AG08395 (cell line): ENCODE measurements around the gene UBE2E1.
"Not testable (repeated sequence)": the region's sequence is repeated elsewhere in the genome, so short reads cannot be mapped to it uniquely, and the experiment has no call there.

ENCODE experiments used
- DNase-seq: peaks from one replicate; pipeline ENCODE4 v3.0.0; 2012; ENCODE audit warnings: mixed read lengths, low spot score

UBE2E1 gene

GRCh38 chr3:23849462-23849861 lies 43.7 kb downstream of the UBE2E1 start:
- not testable (repeated sequence) for DNase-seq

GRCh38 chr3:23856286-23856685 lies 50.5 kb downstream of the UBE2E1 start:
- DNase-seq = no peak

- peak; percentile 49 for DNase-seq
Observed at GRCh38 chr3:23859012-23859743, 53.4 kb downstream of the UBE2E1 start.

- no peak for DNase-seq
Observed at GRCh38 chr3:23859839-23860382, 54.2 kb downstream of the UBE2E1 start.

- no peak for DNase-seq
Observed at GRCh38 chr3:23861689-23862088, 55.9 kb downstream of the UBE2E1 start.

- DNase-seq = no peak
Observed at GRCh38 chr3:23863060-23863459, 57.3 kb downstream of the UBE2E1 start.

GRCh38 chr3:23864931-23865330 lies 59.2 kb downstream of the UBE2E1 start:
- DNase-seq = no peak

- DNase-seq = no peak
Observed at GRCh38 chr3:23865595-23866396, 60.0 kb downstream of the UBE2E1 start.

- no peak for DNase-seq
Observed at GRCh38 chr3:23867400-23867799, 61.6 kb downstream of the UBE2E1 start.

- no peak for DNase-seq
Observed at GRCh38 chr3:23867838-23868237, 62.1 kb downstream of the UBE2E1 start.

- DNase-seq = no peak
Observed at GRCh38 chr3:23869977-23870662, 64.4 kb downstream of the UBE2E1 start.

GRCh38 chr3:23870663-23871043 lies 64.9 kb downstream of the UBE2E1 start:
- DNase-seq = not testable (repeated sequence)

GRCh38 chr3:23871361-23871760 lies 65.6 kb downstream of the UBE2E1 start:
- DNase-seq = not testable (repeated sequence)

- no peak for DNase-seq
Observed at GRCh38 chr3:23872330-23872729, 66.6 kb downstream of the UBE2E1 start.

- peak; percentile 31 for DNase-seq
Observed at GRCh38 chr3:23873941-23874340, 68.2 kb downstream of the UBE2E1 start.

GRCh38 chr3:23874359-23875112 lies 68.8 kb downstream of the UBE2E1 start:
- DNase-seq = peak; percentile 77

- no peak for DNase-seq
Observed at GRCh38 chr3:23875113-23875725, 69.5 kb downstream of the UBE2E1 start.

- no peak for DNase-seq
Observed at GRCh38 chr3:23876923-23877322, 71.2 kb downstream of the UBE2E1 start.

- peak; percentile 86 for DNase-seq
Observed at GRCh38 chr3:23877329-23877980, 71.7 kb downstream of the UBE2E1 start.

GRCh38 chr3:23879485-23879884 lies 73.7 kb downstream of the UBE2E1 start:
- DNase-seq = no peak
